AG04450 (cell line): ENCODE measurements around the gene MAGEB6B. TPM values are rescaled to one million over a fixed set of nuclear protein-coding genes. Genes with fewer than 3 reads are reported as not detected.
"Not testable (repeated sequence)": the region's sequence is repeated elsewhere in the genome, so short reads cannot be mapped to it uniquely, and the experiment has no call there.

ENCODE experiments used
- CTCF ChIA-PET: fragments of 300-600, 350-600 bp; formaldehyde crosslinking; extraction: SDS; loops from one replicate; lab custom pipeline; 2022; ENCODE audit warnings: antibody characterized with exemption, inconsistent platforms; lab: Charles Lee
- POLR2A ChIA-PET: fragments of 350-600 bp; formaldehyde crosslinking; extraction: SDS; loops from one replicate; lab custom pipeline; 2021; ENCODE audit warnings: antibody characterized with exemption, inconsistent platforms; lab: Yijun Ruan, JAX
- DNase-seq: peaks from one replicate; pipeline ENCODE4 v3.0.0-alpha.2; 2011; ENCODE audit warnings: low read depth, low spot score
- H3K27ac ChIP-seq: one replicate; pipeline ENCODE4 v1.5.1; 2012; ENCODE audit warnings: low read depth, low read length, control low read depth
- H3K27me3 ChIP-seq: one replicate; pipeline ENCODE4 v1.6.0; 2012; ENCODE audit warnings: low read length; ENCODE audit not compliant: control insufficient read depth, insufficient read depth
- H3K4me3 ChIP-seq: 2 replicates; pipeline ENCODE4 v1.5.1; 2011; ENCODE audit warnings: mild to moderate bottlenecking, low read depth, low read length, control low read depth
- H3K9me3 ChIP-seq: 2 replicates; pipeline ENCODE4 v1.5.1; 2012; ENCODE audit warnings: low read length; ENCODE audit not compliant: control insufficient read depth, insufficient read depth
- CTCF ChIP-seq: IDR thresholded peaks from 2 replicates; pipeline ENCODE4 v1.5.1; 2011; ENCODE audit warnings: low read depth, low read length, control low read depth, inconsistent platforms
- polyA minus RNA-seq: library from RNA; depleted of rRNA, polyadenylated mRNA; stranded (reverse); fragments of >200 nt; gene quantifications from 2 replicates; pipeline ENCODE4 v1.2.3, GENCODE V29; 2011; rRNA and poly(A)+ RNA removed
- polyA plus RNA-seq: library from polyadenylated mRNA; depleted of rRNA; stranded (reverse); fragments of >200 nt; gene quantifications from 2 replicates; pipeline ENCODE4 v1.2.3, GENCODE V29; 2011; rRNA removed

Gene MAGEB6B
- polyA plus RNA-seq = not detected in 2 replicates
- polyA minus RNA-seq = not detected in 2 replicates

- DNase-seq = no peak
- no peak for TF ChIP-seq CTCF
- CTCF ChIA-PET = no interaction called here
- H3K4me3 ChIP-seq = no peak within 1 kb of the TSS
- H3K9me3 ChIP-seq = peaks cover 4% of the 10 kb centered on the region
- H3K27ac ChIP-seq = no peak within 1 kb of the TSS
- POLR2A ChIA-PET = no interaction called here
- no peaks in the 10 kb centered on the region for H3K27me3 ChIP-seq
Measured at GRCh38 chrX:26160301-26160700, at the start of gene MAGEB6B. TSS of gene MAGEB6B (plus strand) at chrX:26160601. CDS start at chrX:26160601, 0 bp downstream.

- Histone ChIP-seq H3K4me3 (no peak within 1 kb of the TSS), H3K27ac (no peak within 1 kb of the TSS), H3K27me3 (no peaks in the 10 kb centered on the region), H3K9me3 (no peaks in the 10 kb centered on the region; the same call in 1 of the 2 replicates)
- ChIA-PET CTCF (no interaction called here), POLR2A (no interaction called here)
- no peak for DNase-seq
- no peak for TF ChIP-seq CTCF
Measured at GRCh38 chrX:26138274-26138673, 22.1 kb upstream of the MAGEB6B start, which contains the start of gene MAGEB18. TSS of gene MAGEB18 (plus strand) at chrX:26138343. CDS start at chrX:26138986, 643 bp downstream.

GRCh38 chrX:26146024-26146423, 14.4 kb upstream of the MAGEB6B start:
- no peaks in the 10 kb centered on the region for H3K27me3 ChIP-seq
- DNase-seq = no peak
- TF ChIP-seq CTCF = no peak
- CTCF ChIA-PET = no interaction called here
- no peaks in the 10 kb centered on the region; the same call in 1 of the 2 replicates for H3K9me3 ChIP-seq
- no peak overlapping the region for H3K4me3 ChIP-seq
- POLR2A ChIA-PET = no interaction called here
- H3K27ac ChIP-seq = no peak overlapping the region

- Histone ChIP-seq H3K27ac (no peak within 1 kb of the TSS), H3K27me3 (no peaks in the 10 kb centered on the region), H3K9me3 (peaks cover 8% of the 10 kb centered on the region), H3K4me3 (no peak within 1 kb of the TSS)
- ChIA-PET CTCF (no interaction called here), POLR2A (no interaction called here)
- no peak for DNase-seq
- no peak for TF ChIP-seq CTCF
Measured at GRCh38 chrX:26192204-26192603, 31.8 kb downstream of the MAGEB6B start, which contains the start of gene MAGEB6. TSS of gene MAGEB6 (plus strand) at chrX:26192440. CDS start at chrX:26193847, 1,407 bp downstream.

GRCh38 chrX:26203561-26203960, 43.2 kb downstream of the MAGEB6B start:
- H3K27ac ChIP-seq = no peak overlapping the region
- TF ChIP-seq CTCF = no peak
- H3K9me3 ChIP-seq = peaks cover 7% of the 10 kb centered on the region; the same call in 1 of the 2 replicates
- ChIA-PET CTCF (no interaction called here), POLR2A (no interaction called here)
- no peak for DNase-seq
- no peak overlapping the region for H3K4me3 ChIP-seq
- H3K27me3 ChIP-seq = no peaks in the 10 kb centered on the region

- H3K27me3 ChIP-seq, H3K4me3 ChIP-seq, CTCF ChIA-PET, H3K9me3 ChIP-seq, POLR2A ChIA-PET, DNase-seq, H3K27ac ChIP-seq: not testable (repeated sequence)
Measured at GRCh38 chrX:26204717-26205116, 44.3 kb downstream of the MAGEB6B start.
